HG02678 (cell line): Measurements from ENCODE around the gene CCDC88A.
A peak's percentile ranks its signal among the peaks of the same experiment; 100 is the strongest.

Experiments used
- ATAC-seq: cut with Tn5 transposase; IDR thresholded peaks from one replicate; pipeline ENCODE4 v1.9.1; 2021; ENCODE audit warnings: mild to moderate bottlenecking, moderate library complexity; ENCODE audit not compliant: unreplicated experiment

CCDC88A gene

DNA sequence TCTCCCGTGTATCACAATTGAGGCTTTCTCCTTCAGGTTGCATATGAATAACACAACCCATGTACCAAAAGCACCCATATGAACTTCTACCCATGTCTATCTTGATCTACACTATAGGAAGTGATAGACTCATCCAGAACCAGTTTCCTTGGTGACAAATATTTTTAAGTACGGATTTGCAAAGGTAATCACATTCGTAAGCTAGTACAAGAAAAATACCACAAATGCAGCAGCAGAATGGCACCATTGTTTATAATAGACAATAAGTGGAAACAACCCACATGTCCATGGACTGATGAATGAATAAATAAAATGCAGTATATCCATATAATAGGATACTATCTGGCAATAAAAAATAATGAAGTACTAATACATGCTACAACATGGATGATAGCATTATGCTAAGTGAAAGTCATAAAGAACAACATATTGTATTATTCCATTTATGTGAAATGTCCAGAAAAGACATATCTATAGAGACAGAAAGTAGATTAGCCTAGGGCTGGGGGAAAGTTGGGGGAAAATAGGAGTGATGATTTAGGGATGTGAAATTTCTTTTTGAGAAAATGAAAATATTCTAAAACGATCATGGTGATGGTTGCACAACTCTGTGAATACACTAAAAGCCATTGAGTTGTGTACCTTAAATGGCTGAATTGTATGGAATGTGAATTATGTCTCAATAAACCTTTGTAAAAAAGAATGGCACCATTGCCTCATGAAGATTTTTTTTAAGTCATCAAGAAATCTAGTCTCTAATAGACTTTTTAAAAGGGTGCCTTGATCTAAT lies 3.4 kb upstream of the CCDC88A start:
- no peak for ATAC-seq

DNA sequence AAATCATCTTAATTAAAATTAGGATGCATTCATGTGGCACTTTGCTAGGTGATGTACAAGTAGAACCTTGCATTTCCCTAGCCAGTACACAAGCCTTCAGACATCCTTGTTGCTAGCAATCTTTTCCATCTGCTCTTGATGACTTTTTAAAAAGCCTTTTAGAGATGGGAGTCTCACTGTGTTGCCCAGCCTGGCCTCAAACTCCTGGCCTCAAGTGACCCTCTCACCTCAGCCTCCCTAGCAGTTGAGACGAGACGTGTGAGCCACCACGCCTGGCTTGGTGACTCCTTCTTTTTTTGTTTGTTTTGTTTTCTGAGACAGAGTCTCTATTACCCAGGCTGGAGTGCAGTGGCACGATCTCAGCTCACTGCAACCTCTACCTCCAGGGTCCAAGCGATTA lies 1.7 kb upstream of the CCDC88A start:
- no peak for ATAC-seq

DNA sequence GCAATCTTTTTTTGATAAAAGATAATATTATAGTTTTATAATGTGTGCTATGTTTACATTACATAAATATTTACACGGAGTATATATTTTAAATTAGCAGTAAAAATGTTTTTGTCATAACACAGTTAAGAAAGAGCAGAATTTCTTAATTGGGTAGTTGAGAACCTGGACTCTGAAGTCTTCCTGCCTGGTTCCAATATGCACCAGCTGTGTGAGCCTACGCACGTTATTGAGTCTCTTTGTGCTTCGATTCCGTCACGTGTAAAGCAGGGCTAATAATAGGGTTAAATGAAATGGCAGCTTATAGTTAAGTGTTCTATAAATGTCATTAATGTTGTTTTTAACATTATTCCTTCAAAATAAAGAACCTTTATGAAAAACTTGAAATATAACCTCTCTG lies 1.2 kb upstream of the CCDC88A start:
- ATAC-seq: no peak

DNA sequence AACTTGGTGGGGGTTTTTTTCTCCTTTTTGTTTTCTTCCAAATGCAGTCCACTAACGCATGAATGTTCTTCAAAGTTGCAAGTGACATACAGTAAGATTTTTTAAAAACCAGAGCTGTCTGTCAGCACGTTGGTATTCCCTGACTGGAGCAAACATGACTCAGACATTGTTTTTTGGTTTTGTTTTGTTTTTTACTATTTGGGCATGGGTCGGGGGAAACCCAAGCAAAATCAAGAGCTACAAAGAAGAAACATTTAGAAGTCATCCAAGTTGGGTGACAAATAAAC lies 726 bp upstream of the CCDC88A start:
- no peak for ATAC-seq

DNA sequence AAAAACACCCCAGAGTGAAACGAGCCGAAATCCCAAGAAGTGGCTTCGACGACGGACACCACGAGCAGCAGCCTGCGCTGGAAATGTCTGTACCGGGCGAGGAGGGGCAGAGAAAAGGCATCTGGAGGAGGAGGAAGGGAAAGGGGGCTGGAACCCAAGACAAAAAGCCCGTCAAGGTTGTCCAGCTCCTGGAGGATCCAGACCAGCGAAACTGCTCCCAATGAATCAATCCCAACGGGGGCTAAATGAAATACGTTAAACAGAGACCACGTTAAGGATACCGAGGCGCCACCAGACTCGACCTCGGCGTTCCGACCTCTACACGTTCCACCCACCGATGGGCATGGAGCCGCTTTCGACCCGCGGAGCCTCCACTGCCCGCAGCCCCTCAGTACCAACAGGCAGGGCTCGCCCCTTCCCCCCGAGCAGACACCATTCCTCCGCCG lies 400 bp downstream of the CCDC88A start:
- ATAC-seq: no peak

DNA sequence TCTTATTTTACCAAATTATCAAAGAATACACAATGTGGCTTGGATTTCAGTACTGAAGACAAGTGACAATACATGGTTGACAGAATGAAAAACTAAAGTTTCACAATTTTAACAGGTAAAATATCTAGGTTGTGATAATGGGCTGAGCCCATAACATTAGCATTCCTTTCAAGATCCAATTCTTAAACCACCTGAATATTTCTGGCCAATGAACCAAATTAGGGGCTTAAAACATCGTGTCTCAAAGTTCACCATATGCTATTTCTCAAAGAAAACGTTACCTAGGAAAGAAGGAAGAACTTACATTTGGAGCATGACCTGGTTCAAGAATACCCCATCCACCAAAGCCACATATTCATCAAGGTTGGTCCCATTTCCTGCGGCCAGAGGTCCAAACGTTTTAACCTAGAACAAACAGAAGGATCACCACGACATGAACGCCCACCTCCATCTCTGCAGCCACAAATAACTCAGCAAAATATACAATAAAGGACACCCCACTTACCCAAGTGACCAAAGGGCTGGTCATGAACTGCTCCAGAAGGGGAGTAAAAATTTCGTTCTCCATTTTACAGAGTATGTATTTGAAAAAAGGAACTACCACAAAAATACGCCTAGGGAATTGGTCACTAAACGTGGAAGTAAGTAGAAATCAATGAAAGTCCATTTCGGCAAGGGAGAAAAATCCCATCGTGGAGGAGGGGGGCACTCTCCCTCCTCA lies 984 bp downstream of the CCDC88A start:
- ATAC-seq: no peak

DNA sequence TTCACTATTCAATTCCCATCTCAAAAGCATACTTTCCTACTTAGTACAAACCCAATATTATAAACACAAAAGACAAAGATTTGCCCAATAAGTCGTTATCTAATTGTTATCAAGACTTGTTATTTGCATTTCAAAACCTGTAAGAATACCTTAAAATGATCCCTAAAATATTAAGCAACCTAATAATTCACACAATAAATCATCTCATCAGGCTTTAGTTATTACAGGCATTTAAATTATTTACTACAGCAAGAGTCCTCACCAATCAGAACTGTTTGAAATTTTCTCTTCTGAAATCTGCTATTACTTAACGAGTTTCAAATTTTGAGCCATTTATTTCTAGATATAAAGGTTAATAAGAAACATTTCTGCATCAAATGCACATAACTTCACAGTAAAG lies 1.6 kb downstream of the CCDC88A start:
- ATAC-seq: no peak

DNA sequence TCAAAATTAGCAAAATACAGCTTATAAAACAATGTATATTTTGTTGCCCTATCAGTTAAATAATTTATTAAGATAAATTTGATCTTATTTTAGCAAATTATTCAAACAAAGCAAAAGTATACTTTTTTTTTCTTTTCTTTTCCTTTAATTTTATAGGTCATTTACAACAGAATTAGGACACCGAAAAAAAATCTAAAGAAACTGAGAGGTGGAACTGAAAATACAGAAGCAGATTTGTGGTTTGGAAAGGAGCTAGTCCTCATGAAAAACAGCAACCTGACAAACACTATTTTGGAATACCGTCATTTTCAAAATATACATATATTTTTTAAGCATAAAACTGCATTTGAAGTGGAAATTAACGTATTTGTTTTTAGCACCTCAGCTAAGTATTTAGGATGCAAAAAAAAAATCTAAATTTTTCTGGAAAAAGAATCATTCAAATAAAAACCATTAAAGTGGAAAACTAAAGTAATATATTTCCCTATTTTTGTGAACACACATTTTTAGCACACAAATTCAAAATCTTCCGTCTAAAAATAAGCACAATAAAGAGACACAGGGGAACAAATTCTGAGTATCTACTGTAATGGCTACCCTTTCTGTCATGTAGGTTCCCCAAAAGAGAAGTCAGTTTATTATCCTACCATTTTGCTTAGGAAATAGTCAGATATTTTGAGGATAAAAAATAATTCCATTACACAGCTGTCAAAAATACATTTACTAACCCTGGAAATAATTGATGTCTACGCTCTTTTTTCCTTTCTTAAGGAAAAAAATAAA lies 2.7 kb downstream of the CCDC88A start:
- ATAC-seq: no peak

DNA sequence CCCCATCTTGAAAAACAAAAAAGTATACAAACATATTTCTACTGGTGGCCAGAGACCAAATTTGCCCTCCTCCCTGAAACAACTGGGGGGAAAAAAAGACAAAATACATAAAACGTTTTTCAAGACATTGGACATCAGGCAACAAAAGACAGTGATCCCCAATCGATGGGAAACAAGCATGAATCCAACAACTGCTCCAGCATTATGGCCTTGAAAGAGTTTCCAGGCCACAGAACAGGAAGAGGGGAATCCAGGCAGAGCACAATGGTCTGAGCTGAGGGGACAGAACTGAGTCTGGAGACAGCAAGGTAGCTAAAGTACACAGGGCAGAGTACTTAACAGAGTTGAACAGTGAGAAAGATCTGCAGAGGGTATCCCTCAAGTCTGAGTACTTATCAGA lies 4.4 kb downstream of the CCDC88A start:
- ATAC-seq: no peak

DNA sequence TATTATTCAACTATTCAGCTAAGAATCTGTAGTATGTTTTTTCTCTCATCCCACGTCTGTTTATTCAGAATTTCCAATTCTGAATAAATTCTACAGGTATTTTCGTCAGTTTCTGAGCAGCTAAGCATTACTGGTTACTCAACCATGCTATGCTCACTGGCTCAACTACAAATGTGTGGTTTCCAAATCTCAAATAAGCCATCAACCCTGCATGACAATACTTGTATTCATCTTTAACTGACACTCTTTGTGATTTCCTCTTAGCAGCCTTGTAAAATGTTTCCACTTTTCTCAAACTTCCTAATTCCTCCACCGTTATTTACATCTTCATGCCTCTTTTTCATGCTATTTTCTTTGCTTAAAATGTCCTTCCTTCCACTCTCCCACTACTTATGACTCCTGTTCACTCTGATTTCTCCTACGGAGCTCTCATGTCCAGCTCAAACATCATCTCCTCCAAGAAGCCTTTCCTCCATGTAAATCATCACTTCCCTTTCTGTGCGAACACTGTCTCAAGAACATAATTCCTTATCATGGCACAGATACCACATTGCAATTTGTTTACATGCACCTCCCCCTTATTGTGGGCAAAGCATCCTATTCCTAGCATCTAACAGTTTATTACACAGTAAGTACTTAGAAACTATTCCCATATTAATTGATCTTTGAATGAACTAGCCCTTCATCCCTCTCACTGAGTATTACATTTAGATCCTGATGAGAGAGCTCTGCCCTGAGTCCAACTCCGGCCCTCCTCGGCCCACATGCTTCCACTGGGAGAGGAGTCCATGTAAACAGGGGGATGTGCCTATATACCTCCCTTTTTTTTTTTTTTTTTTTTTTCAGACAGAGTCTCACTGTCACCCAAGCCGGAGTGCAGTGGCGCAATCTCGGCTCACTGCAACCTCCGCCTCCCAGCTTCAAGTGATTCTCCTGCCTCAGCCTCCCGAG lies 10.5 kb downstream of the CCDC88A start:
- ATAC-seq: peak; percentile 55

DNA sequence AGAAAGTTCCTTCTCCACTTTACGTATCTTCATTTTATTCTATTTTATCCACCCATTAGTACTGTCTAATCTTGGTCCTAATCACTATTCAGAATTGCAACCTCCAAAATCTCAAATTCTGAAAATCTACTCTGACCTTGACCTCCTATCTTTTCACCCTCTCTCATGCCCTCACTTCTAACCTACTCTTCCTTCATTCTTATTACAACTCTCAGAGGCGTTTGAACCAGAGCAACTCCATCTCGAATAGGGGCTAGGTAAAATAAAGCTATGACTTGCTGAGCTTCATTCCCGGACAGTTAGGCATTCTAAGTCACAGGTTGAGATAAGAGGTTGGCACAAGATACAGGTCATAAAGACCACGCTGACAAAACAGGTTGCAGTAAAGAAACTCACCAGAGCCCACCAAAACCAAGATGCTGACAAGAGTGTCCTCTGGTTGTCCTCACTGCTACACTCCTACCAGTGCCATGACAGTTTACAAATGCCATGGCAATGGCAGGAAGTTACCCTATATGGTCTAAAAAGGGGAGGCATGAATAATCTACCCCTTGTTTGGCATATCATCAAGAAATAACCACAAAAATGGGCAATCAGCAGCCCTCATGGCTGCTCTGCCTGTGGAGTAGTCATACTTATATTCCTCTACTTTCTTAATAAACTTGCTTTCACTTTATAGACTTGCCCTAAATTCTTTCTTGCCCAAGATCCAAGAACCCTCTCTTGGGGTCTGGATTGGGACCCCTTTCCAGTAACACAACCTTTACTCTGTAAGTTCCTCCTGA lies 11.4 kb downstream of the CCDC88A start:
- no peak for ATAC-seq

DNA sequence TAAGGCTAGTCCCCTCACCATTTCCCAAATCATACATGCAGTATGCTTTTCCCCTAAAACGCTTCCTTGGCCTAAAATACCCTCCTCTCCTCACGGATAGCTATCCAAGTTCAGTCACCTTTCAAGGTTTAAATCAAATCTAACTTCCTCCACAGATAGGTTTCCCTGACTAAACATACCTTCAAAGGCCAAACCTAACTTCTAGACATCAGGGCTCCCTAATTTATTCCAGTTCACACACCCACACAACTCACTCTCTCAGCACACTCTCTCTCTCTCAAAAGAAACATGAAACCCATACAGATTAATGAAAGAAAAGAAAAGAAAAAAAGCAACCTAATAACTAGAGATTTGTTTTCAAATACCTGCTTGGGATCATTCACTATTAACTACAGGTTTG lies 14.5 kb downstream of the CCDC88A start:
- no peak for ATAC-seq

DNA sequence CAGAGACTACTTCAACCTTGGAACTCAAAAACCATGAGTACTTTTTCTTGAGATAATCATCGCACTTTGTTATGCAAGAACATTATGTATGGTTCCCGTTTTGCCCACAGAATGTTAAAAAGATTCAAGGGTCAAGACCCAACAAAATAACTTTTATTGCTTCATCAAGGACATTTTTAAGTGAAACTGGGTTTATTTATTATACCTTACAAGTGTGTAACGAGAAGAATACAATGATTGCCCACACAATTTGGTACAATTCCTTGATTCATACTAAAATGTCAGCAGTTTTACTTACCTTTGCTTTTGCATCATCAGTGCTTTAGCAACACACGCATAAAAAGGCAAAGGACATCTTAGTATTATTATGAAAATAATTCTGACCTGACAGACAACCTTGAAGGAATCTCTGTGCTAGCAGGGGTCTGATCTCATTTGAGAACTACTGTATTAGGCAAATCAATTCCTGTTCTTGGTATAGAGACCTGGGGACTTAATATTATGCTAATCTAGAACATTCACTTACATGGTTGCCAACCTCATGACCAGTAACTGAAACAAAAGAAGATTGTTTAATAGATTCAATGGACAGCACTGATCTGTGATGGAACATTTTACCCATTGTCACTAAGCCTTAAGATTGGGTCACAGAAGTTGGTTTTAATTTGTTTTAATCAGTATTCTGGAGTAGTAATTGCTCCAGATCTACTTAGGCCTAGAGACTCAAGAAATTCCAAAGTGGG lies 16.2 kb downstream of the CCDC88A start:
- no peak for ATAC-seq

DNA sequence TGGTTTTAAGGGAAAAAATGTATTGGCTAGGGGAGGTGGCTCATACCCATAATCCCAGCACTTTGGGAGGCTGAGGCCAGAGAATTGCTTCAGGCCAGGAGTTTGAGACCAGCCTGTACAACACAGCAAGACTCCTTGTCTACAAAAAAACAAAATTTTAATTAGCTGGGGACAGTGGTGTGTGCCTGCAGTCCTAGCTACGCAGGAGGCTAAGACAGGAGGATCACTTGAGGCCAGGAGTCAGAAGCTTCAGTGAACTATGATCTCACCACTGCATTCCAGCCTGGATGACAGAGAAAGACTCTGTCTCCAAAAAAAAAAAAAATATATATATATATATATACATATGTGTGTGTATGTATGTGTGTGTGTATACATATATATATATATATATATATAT lies 18.5 kb downstream of the CCDC88A start:
- no peak for ATAC-seq

DNA sequence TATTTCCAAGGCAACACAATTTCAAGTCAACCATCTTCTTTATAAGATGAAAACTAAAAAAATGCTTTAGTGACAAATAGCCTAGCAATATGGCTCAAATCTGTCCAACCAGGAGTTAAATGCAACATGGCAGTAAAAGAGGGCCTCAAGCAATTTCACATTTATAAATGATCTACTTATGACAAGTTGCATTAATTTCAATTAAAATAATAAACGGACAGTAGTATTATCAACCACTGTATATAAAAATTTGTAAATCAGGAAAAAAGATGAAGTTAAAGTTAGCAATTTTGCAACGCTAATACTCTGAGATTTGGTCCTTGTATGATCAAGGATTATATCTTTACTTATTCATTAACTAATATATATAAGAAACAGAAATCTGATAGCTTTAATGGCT lies 19.3 kb downstream of the CCDC88A start:
- ATAC-seq: no peak

DNA sequence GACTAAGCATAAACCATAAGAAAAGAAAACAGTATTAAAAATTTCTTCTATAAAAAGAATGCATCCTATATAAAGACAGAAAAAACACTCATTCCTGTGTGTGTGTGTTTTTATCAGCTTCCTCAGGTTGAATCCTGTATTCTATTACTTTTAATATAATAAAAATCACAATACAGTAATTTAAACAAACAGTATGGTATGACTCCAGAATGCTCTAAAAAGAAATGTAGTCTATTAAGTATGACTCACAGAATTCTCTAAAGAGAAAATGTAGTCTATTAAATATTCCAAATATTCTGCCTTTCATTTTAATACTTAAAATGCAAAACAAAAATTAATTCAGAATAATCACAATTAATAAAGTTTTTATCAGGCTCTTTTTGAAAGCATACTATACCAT lies 19.8 kb downstream of the CCDC88A start:
- no peak for ATAC-seq

DNA sequence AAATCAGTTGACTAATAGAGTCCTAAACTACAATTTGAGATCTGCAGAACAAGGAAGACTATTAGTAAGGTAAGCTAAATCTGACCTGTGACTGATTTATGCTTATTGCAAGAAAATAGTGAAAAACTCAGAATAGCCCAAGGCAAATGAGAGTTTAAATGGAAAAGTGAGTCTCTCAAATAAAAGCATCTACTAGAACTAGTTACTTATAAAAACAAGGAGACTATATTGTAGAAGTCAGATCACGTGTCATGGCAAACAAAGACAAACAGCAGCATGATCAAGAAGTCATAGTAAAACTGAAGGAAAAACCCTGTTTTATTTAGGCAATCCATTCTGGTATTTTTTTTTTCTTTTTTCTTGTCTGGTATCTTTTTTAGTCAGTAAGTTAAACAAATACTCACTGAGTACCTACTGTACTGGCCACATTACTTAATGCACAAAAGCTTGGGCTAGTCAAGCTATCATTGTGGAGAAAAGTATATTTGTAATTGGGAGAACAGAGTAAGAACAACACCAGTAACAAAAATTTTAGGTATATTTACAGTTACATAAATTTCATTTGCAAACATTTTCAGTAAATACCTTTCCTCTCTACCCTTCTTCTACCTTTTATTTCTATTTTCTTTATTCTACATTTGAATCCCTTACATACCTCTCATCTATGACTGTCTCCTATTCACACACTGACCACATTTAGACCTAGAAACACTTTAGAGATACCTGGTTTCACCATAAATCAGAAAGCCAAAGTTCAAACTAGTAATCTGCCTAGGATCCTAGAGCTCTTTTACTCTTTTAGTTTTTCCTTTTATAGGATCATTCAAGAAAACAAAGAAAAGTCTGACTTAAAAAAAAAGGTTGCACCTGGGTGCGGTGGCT lies 23.7 kb downstream of the CCDC88A start:
- ATAC-seq: peak; percentile 70

DNA sequence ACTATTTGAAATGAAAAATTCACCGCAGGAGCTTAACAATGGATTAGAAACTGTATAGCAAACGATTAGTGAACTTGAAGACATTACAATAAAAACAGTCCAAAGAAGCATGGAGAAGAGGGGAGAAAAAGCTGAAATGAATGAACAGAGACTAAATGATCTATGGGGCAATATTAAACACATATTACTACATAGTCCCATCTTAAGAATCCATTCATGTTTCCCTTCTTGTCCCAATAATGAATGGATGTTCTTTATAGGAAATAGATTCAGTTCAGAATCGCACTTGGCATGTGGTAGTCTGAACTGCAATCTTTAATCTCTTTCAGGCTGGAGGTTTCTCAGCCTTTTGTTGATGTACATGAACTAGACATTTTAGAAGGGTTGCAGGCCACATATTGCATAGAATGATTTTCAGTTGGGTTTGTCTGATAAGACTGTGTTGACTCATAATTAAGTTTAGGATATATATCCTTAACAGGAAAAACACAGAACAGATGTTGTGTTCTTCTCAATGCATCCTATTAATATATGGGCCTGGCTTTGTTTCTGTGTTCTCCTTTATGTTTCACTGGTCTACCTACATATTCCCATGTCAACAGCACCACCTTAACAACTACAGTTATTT lies 27.9 kb downstream of the CCDC88A start:
- no peak for ATAC-seq
